GM21529 (cell line): Measurements from ENCODE around the gene HCCS.

Source experiments
- ATAC-seq: cut with Tn5 transposase; IDR thresholded peaks from one replicate; pipeline ENCODE4 v1.9.1; 2021; ENCODE audit not compliant: unreplicated experiment

Gene HCCS

GRCh38 chrX:11111037-11111851, at the start of gene HCCS:
HCCS (plus strand) TSS chrX:11111332; CDS start chrX:11112061, 729 bp downstream.
- peak; percentile 92 for ATAC-seq

GRCh38 chrX:11064276-11064675, 46.9 kb upstream of the HCCS start:
- ATAC-seq, result no peak

GRCh38 chrX:11064851-11065600, 46.1 kb upstream of the HCCS start:
- no peak for ATAC-seq

GRCh38 chrX:11066812-11067211, 44.3 kb upstream of the HCCS start:
- ATAC-seq, result no peak

- no peak for ATAC-seq
Observed at GRCh38 chrX:11073381-11073780, 37.8 kb upstream of the HCCS start.

- no peak for ATAC-seq
Observed at GRCh38 chrX:11080741-11081305, 30.3 kb upstream of the HCCS start.

GRCh38 chrX:11081511-11081910, 29.6 kb upstream of the HCCS start:
- ATAC-seq, result no peak

GRCh38 chrX:11085305-11085704, 25.8 kb upstream of the HCCS start:
- no peak for ATAC-seq

- no peak for ATAC-seq
Observed at GRCh38 chrX:11089802-11090201, 21.3 kb upstream of the HCCS start.

- no peak for ATAC-seq
Observed at GRCh38 chrX:11097933-11098332, 13.2 kb upstream of the HCCS start.

GRCh38 chrX:11099465-11099864, 11.7 kb upstream of the HCCS start:
- no peak for ATAC-seq

- ATAC-seq, result no peak
Observed at GRCh38 chrX:11100281-11101035, 10.7 kb upstream of the HCCS start.

GRCh38 chrX:11103006-11103405, 8.1 kb upstream of the HCCS start:
- ATAC-seq, result peak; percentile 67

- ATAC-seq, result no peak
Observed at GRCh38 chrX:11103751-11104150, 7.4 kb upstream of the HCCS start.

- ATAC-seq, result no peak
Observed at GRCh38 chrX:11105080-11105479, 6.1 kb upstream of the HCCS start.

GRCh38 chrX:11108253-11108941, 2.7 kb upstream of the HCCS start:
- ATAC-seq, result no peak

GRCh38 chrX:11109968-11110367, 1.2 kb upstream of the HCCS start:
- no peak for ATAC-seq

GRCh38 chrX:11111947-11112346, 815 bp downstream of the HCCS start:
- ATAC-seq, result no peak

- ATAC-seq, result no peak
Observed at GRCh38 chrX:11113731-11114130, 2.6 kb downstream of the HCCS start.

GRCh38 chrX:11117745-11118144, 6.6 kb downstream of the HCCS start:
- ATAC-seq, result no peak
